GM18909 (cell line): ENCODE results near the gene GSAP.
A peak's percentile ranks its signal among the peaks of the same experiment; 100 is the strongest.

Source experiments
- ATAC-seq: cut with Tn5 transposase; IDR thresholded peaks from one replicate; pipeline ENCODE4 v1.9.1; 2021; ENCODE audit warnings: mild to moderate bottlenecking; ENCODE audit not compliant: unreplicated experiment, poor library complexity

GSAP gene, protein sequence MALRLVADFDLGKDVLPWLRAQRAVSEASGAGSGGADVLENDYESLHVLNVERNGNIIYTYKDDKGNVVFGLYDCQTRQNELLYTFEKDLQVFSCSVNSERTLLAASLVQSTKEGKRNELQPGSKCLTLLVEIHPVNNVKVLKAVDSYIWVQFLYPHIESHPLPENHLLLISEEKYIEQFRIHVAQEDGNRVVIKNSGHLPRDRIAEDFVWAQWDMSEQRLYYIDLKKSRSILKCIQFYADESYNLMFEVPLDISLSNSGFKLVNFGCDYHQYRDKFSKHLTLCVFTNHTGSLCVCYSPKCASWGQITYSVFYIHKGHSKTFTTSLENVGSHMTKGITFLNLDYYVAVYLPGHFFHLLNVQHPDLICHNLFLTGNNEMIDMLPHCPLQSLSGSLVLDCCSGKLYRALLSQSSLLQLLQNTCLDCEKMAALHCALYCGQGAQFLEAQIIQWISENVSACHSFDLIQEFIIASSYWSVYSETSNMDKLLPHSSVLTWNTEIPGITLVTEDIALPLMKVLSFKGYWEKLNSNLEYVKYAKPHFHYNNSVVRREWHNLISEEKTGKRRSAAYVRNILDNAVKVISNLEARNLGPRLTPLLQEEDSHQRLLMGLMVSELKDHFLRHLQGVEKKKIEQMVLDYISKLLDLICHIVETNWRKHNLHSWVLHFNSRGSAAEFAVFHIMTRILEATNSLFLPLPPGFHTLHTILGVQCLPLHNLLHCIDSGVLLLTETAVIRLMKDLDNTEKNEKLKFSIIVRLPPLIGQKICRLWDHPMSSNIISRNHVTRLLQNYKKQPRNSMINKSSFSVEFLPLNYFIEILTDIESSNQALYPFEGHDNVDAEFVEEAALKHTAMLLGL

DNA sequence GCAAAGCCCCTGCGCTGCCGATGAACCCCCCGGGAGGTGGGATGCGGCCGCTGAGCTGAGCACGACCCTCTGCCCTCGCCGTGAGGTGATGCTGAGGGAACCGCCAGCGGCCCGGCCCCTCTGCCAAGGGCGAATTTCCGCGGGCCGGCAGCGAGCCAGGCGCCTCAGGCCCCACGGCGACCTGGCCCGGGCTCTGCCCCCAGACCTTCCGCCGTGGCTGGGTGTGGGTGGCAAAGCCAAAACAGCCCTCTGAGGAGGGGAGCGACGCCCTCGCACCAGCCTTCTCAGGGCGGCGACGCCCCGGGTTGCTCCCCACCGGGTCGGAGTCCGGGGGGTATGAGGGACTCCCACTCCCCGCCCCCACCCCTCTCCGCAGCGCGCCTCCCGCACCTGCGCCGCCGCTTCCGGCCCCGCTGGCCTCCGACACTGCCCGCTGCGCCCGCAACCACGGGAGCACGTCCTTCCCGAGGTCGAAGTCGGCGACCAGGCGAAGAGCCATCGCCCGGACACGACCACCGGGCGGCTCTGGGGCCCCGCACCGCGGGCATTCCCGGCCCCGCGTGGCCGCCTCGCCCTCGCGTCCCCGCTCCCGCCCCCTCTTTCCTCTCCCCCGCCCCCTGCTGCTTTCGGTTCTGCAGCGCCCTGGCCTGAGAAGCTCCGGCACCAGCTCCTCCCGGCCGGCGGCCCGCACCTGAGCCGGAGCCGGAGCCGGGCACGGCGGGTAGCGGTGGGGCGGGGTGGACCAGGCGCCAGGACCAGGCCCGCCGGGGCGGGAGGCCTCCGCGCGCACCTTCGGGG, at the start of gene GSAP:
Gene GSAP, minus strand, starts transcription at position 527 of the 798 bp plus-strand sequence. Its CDS starts 28 bp downstream, at position 499.
- peak; percentile 70 for ATAC-seq

- no peak for ATAC-seq
Measured at GRCh38 chr7:77465256-77465655, 49.1 kb upstream of the GSAP start.

DNA sequence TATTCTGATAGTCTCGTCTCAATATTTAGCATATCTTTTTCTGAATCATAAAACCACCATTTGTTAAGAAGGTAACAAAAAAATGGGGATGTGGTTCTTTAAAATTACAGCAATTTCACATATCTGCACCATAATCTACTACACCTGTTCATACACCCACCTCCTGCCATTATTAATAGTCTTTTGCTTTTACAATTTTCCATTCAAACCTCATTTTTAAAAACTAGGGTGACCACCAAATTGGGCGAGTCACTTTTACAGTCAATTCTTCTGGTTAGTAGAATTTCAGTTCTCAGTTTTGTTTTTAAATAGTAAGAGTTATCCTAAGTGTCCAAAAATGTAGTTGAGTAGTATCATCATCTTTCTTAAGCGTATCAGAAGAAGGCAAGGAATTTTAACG, 48.4 kb upstream of the GSAP start:
- ATAC-seq = no peak

- ATAC-seq = peak; percentile 57
Measured at GRCh38 chr7:77463632-77464031, 47.5 kb upstream of the GSAP start.

DNA sequence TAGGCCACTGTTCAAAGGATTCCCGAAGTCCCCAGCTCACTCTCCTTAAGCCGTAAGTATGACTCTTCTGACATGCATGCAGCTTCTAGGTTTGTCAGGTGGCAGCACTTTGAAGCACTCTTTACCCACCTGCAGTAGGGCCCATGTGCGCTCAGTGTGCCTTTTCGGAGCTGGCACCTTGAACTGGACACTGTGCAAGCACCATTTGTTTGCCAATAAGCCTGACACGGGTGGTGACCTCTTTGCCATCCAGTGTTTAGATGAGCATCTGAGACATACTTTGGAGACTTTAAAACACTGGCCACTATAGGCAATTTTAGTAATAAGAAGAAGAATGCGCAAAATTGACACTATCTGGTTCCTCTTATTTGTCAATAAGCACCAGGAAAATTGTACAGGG, 45.7 kb upstream of the GSAP start:
- no peak for ATAC-seq

- no peak for ATAC-seq
Measured at GRCh38 chr7:77461246-77461645, 45.1 kb upstream of the GSAP start.

- no peak for ATAC-seq
Measured at GRCh38 chr7:77460057-77460486, 43.9 kb upstream of the GSAP start.

DNA sequence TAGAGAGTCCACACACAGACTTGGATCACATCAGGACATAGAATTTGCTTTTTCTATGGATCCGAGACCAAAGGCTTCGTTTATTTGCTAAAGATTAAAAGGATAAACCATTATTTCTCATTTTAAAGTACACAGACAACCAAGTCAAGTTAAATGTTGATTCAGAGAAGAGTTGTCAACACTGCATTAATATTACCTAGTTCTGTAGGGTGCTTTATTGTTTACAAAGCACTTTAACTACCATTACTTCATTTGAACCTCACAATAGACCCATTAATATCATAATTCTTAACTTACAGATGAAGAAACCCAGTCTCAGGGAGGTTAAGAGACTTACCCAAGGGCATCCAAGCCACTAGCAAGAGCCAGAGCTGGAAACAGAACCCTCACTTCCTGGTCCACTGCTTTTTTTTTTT, 43.2 kb upstream of the GSAP start:
- no peak for ATAC-seq

- ATAC-seq = no peak
Measured at GRCh38 chr7:77458786-77459185, 42.6 kb upstream of the GSAP start.

DNA sequence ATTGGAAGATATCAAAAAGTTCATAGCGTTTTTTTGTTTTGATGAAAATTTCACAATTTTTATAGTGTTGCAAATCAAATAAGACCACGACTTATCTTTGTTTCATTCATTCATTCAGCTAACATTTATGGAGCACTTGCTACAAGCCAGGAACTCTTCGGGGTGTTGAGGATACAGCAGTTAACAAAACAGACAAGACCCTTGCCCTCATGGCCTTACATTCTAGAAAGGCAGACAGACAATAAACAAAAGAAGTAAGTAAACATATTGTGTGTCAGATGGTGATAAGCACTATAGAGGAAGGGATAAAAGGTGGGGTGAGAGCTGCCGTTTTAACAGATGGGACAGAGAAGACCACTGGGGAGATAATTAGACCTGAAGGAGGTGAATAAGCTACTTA, 41.6 kb upstream of the GSAP start:
- ATAC-seq = no peak

DNA sequence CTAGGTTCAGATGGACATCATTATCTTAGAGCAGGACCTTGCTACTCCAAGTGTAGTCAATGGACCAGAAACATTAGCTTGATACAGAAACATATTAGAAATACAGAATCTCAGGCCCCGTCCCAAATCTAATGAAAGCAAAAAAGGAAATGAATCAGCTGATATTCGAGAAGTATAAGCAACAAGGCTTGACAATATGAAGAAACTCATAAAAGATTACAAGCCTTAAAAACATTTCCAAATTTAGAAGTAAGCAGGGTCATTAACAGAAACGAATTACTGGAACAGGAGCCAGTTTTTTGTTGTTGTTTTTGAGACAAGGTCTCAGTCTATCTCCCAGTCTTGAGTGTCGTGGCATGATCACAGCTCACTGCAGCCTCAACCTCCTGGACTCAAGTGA, 40.5 kb upstream of the GSAP start:
- ATAC-seq = no peak

GRCh38 chr7:77455321-77455720, 39.2 kb upstream of the GSAP start:
- ATAC-seq = no peak

GRCh38 chr7:77454802-77455201, 38.7 kb upstream of the GSAP start:
- no peak for ATAC-seq

- no peak for ATAC-seq
Measured at GRCh38 chr7:77453531-77453930, 37.4 kb upstream of the GSAP start.

DNA sequence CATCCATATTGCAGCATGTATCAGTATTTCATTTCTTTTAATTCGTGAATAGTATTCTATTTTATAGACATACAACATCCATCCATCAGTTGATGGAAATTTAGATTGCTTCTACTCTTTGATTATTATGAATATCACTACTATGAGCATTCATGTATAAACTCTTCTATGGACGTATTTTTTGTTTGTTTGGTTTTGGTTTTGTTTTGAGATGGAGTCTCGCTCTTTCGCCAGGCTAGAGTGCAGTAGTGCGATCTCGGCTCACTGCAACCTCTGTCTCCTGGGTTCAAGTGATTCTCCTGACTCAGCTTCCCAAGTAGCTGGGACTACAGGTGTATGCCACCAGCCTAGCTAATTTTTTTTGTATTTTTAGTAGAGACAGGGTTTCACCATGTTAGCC, 35.8 kb upstream of the GSAP start:
- peak; percentile 48 for ATAC-seq

DNA sequence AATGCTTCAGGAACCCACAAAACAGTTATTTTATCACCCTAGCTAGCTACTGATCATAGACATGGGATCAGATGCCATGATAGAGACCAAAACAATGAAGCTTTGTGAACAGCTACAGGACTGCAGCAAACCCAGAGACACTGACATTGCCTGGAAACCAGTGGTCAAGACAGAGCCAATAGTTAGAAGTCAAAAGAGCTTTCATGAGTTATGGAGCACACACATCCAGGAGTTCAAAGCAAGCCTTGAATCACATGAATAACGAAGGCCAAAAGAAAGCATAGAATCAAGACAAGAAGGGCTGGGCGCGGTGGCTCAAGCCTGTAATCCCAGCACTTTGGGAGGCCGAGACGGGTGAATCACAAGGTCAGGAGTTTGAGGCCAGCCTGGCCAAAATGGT, 34.5 kb upstream of the GSAP start:
- ATAC-seq = no peak

GRCh38 chr7:77450054-77450453, 33.9 kb upstream of the GSAP start:
- ATAC-seq = no peak

GRCh38 chr7:77447616-77448015, 31.5 kb upstream of the GSAP start:
- no peak for ATAC-seq

- ATAC-seq = no peak
Measured at GRCh38 chr7:77444123-77444522, 28.0 kb upstream of the GSAP start.

- ATAC-seq = no peak
Measured at GRCh38 chr7:77443042-77443441, 26.9 kb upstream of the GSAP start.

DNA sequence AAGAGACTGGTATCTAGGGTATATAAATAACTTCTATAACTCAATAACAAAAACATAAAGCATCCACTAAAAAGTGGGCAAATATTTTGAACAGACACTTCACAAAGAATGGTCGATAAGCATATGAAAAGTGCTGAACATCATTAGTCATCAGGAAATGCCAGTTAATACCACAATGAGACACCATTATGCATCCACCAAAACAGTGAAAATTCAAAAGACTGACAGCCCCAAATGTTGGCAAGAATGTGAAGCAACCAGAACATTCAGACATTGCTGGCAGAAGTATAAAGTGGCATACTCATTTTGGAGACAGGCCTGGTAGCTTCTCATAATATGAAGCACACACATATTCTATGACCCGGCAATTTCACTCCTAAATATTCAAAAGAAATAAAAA, 26.5 kb upstream of the GSAP start:
- no peak for ATAC-seq
